K562 (cell line): Measurements from ENCODE around the gene GAL3ST3. TPM values are rescaled to one million over a fixed set of nuclear protein-coding genes. Genes with fewer than 3 reads are reported as not detected.

Experiments
- CBFA2T3 ChIP-seq: fragments of 450-650 bp; IDR thresholded peaks from 2 replicates; pipeline ENCODE4 v1.6.1; 2017
- CEBPG ChIP-seq, 3 experiments: fragments of 200-800 bp in 1 of 3; sonication (Bioruptor generic) in 1 of 3; sonication (generic) in 1 of 3; formaldehyde crosslinking in 1 of 3; IDR thresholded peaks in 2 of 3; conservative IDR thresholded peaks in 1 of 3; 2 replicates each; pipeline versions ENCODE4 v1.6.1 to v1.8.0; 2016 to 2022; ENCODE audit warnings: missing compliant biosample characterization in 2 of 3, missing genetic modification characterization in 2 of 3, mild to moderate bottlenecking in 1 of 3, missing genetic modification reagents in 1 of 3
- CHCHD3 ChIP-seq: fragments of 250-450 bp; sonication (Bioruptor Pico); IDR thresholded peaks from 2 replicates; pipeline ENCODE4 v2.1.2; 2022; ENCODE audit warnings: mild to moderate bottlenecking
- KDM2B ChIP-seq: fragments of 250-450 bp; sonication (Bioruptor Pico); IDR thresholded peaks from 2 replicates; pipeline ENCODE4 v1.8.0; 2021; ENCODE audit warnings: mild to moderate bottlenecking, moderate library complexity
- MYNN ChIP-seq, 2 experiments: sonication (generic); formaldehyde crosslinking in 1 of 2; IDR thresholded peaks; 2 replicates each; pipeline versions ENCODE4 v1.5.0 to v1.6.1; 2016 to 2020; ENCODE audit warnings: antibody characterized with exemption in 1 of 2, missing genetic modification reagents in 1 of 2
- SMAD4 ChIP-seq: fragments of 250-450 bp; sonication (Bioruptor Pico); conservative IDR thresholded peaks from 2 replicates; pipeline ENCODE4 v1.8.0; 2021; ENCODE audit warnings: inconsistent platforms, mild to moderate bottlenecking, moderate library complexity
- SP1 ChIP-seq: sonication (generic); formaldehyde crosslinking; IDR thresholded peaks from 2 replicates; pipeline ENCODE4 v1.8.1; 2022; ENCODE audit warnings: mild to moderate bottlenecking, missing genetic modification reagents
- XRCC5 ChIP-seq: fragments of 200-400 bp; formaldehyde crosslinking; IDR thresholded peaks from 2 replicates; pipeline ENCODE4 v1.6.1; 2017; ENCODE audit warnings: low read depth, mild to moderate bottlenecking, low read length
- ZNF561 ChIP-seq: fragments of 450-650 bp; formaldehyde crosslinking; conservative IDR thresholded peaks from 2 replicates; pipeline ENCODE4 v1.4.0; 2020; ENCODE audit warnings: mild to moderate bottlenecking, moderate library complexity
- polyA plus RNA-seq, 8 experiments: library from polyadenylated mRNA; depleted of rRNA in 4 of 8; stranded (reverse) in 5 of 8; unstranded in 3 of 8; fragments of >200 nt; fragmentation: Nextera tagmentation in 2 of 8; fragmentation: Illumina TruSeq in 1 of 8; extraction: Ambion mirVana in 2 of 8; extraction: Trizol in 1 of 8; gene quantifications; 2 replicates each; pipeline versions ENCODE4 v1.2.1 to v1.2.3, GENCODE V29; 2011 to 2014; ENCODE audit warnings: inconsistent platforms in 1 of 8, missing spikeins in 1 of 8
- total RNA-seq, 7 experiments: library from RNA; depleted of rRNA in 6 of 7; stranded (reverse); fragments of >200 nt in 6 of 7; fragmentation: Illumina TruSeq in 2 of 7; extraction: Trizol in 2 of 7; gene quantifications; 2 replicates each; pipeline versions ENCODE4 v1.2.1 to v1.2.3, GENCODE V29; 2011 to 2021; ENCODE audit warnings: low replicate concordance in 1 of 7
- TF ChIP-seq, protein P1 (sequence below), 2 experiments: fragments of 450-650 bp; formaldehyde crosslinking in 1 of 2; IDR thresholded peaks; 2 replicates each; pipeline versions ENCODE4 v1.4.0 to v1.6.1; 2014 to 2020; ENCODE audit warnings: mild to moderate bottlenecking in 2 of 2, borderline replicate concordance in 1 of 2, low read depth in 1 of 2
- TF ChIP-seq, protein P2 (sequence below): IDR thresholded peaks from 3 replicates; pipeline ENCODE4 v1.6.1; 2011; ENCODE audit warnings: borderline replicate concordance, mild to moderate bottlenecking, moderate library complexity; ENCODE audit not compliant: insufficient read length; ENCODE audit errors: extremely low read depth
- TF ChIP-seq, protein P3 (sequence below): fragments of 450-650 bp; IDR thresholded peaks from 2 replicates; pipeline ENCODE4 v1.6.1; 2016; ENCODE audit warnings: mild to moderate bottlenecking

The GAL3ST3 gene
- total and polyA plus RNA-seq, 9 of the 15 experiments (the other 6 are each of a cell fraction or from before 2014, with no cell fraction given), result not detected

DNA sequence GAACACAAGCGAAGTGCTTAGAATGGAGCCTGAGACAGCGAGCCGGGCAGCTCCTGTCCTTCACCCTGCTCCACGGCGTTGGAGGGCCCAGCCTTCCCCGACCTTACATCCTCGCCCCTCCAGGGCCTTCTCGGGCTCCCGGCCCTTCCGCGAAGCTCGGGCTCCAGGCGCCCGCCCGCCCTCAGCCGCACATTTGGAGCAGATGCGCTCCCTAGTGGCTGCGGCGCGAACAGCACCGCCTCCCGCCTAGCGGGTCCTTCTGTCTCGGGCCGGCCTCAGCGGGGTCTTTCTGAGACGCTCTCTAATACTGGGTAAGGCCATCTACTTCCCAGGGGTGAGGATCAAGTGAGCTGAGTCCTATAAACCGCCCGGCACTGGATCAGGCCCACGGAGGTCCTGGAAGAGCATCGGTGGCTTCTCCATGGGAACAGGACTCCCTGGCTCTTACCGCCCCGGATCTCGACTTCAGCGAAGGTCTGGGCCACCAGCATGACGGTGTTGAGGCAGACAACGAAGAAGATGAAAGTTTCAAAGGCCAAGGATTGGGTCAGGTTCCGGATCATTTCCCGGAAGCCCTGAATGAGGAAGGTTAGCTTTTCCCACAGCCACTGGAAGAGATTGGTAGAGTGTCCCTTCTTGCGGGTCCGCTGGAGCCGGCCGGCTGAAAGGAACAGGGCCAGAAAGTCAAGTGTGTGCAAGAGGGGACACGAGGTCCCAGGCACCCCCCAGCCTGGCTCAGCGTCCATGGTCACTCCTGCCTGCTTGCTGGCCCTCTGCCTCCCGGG is 26.4 kb downstream of the GAL3ST3 start (continued):
- TF ChIP-seq CEBPG (CRISPR knock-in tag; IDR thresholded peaks at IDR 0.05) (no peak), CEBPG (tag; conservative IDR thresholded peaks at IDR 0.05 in 1 of 2, IDR thresholded peaks at IDR 0.05 in 1 of 2) (no peak), ZNF561 (CRISPR knock-in tag) (no peak), CBFA2T3 (no peak), SP1 (CRISPR knock-in tag) (peak; percentile 66; the same call in 1 of the 2 replicates), MYNN (IDR thresholded peaks at IDR 0.05) (0 out of 2 replicates have a peak, but pooled peaks have one; percentile 20), MYNN (CRISPR knock-in tag; IDR thresholded peaks at IDR 0.05) (no peak), SMAD4 (CRISPR knock-in tag) (0 out of 2 replicates have a peak, but pooled peaks have one; percentile 47), XRCC5 (peak; percentile 41; the same call in 1 of the 2 replicates), KDM2B (CRISPR knock-in tag) (0 out of 2 replicates have a peak, but pooled peaks have one; percentile 1), CHCHD3 (CRISPR knock-in tag) (no peak)
- TF ChIP-seq, protein P1, sequence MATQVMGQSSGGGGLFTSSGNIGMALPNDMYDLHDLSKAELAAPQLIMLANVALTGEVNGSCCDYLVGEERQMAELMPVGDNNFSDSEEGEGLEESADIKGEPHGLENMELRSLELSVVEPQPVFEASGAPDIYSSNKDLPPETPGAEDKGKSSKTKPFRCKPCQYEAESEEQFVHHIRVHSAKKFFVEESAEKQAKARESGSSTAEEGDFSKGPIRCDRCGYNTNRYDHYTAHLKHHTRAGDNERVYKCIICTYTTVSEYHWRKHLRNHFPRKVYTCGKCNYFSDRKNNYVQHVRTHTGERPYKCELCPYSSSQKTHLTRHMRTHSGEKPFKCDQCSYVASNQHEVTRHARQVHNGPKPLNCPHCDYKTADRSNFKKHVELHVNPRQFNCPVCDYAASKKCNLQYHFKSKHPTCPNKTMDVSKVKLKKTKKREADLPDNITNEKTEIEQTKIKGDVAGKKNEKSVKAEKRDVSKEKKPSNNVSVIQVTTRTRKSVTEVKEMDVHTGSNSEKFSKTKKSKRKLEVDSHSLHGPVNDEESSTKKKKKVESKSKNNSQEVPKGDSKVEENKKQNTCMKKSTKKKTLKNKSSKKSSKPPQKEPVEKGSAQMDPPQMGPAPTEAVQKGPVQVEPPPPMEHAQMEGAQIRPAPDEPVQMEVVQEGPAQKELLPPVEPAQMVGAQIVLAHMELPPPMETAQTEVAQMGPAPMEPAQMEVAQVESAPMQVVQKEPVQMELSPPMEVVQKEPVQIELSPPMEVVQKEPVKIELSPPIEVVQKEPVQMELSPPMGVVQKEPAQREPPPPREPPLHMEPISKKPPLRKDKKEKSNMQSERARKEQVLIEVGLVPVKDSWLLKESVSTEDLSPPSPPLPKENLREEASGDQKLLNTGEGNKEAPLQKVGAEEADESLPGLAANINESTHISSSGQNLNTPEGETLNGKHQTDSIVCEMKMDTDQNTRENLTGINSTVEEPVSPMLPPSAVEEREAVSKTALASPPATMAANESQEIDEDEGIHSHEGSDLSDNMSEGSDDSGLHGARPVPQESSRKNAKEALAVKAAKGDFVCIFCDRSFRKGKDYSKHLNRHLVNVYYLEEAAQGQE (IDR thresholded peaks at IDR 0.05; ENCODE audit: borderline replicate concordance), result peak; percentile 75; the same call in 1 of the 2 replicates
- TF ChIP-seq, protein P1 (CRISPR knock-in tag; IDR thresholded peaks at IDR 0.05; ENCODE audit: low read depth), result no peak
- TF ChIP-seq, protein P2, sequence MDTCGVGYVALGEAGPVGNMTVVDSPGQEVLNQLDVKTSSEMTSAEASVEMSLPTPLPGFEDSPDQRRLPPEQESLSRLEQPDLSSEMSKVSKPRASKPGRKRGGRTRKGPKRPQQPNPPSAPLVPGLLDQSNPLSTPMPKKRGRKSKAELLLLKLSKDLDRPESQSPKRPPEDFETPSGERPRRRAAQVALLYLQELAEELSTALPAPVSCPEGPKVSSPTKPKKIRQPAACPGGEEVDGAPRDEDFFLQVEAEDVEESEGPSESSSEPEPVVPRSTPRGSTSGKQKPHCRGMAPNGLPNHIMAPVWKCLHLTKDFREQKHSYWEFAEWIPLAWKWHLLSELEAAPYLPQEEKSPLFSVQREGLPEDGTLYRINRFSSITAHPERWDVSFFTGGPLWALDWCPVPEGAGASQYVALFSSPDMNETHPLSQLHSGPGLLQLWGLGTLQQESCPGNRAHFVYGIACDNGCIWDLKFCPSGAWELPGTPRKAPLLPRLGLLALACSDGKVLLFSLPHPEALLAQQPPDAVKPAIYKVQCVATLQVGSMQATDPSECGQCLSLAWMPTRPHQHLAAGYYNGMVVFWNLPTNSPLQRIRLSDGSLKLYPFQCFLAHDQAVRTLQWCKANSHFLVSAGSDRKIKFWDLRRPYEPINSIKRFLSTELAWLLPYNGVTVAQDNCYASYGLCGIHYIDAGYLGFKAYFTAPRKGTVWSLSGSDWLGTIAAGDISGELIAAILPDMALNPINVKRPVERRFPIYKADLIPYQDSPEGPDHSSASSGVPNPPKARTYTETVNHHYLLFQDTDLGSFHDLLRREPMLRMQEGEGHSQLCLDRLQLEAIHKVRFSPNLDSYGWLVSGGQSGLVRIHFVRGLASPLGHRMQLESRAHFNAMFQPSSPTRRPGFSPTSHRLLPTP, result no peak
- TF ChIP-seq, protein P3, sequence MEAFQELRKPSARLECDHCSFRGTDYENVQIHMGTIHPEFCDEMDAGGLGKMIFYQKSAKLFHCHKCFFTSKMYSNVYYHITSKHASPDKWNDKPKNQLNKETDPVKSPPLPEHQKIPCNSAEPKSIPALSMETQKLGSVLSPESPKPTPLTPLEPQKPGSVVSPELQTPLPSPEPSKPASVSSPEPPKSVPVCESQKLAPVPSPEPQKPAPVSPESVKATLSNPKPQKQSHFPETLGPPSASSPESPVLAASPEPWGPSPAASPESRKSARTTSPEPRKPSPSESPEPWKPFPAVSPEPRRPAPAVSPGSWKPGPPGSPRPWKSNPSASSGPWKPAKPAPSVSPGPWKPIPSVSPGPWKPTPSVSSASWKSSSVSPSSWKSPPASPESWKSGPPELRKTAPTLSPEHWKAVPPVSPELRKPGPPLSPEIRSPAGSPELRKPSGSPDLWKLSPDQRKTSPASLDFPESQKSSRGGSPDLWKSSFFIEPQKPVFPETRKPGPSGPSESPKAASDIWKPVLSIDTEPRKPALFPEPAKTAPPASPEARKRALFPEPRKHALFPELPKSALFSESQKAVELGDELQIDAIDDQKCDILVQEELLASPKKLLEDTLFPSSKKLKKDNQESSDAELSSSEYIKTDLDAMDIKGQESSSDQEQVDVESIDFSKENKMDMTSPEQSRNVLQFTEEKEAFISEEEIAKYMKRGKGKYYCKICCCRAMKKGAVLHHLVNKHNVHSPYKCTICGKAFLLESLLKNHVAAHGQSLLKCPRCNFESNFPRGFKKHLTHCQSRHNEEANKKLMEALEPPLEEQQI, result no peak
